HFFc6 (cell line): Measurements from ENCODE around the gene USP21. TPM values are rescaled to one million over a fixed set of nuclear protein-coding genes. Genes with fewer than 3 reads are reported as not detected.

Experiments used
- DNase-seq: peaks from one replicate; pipeline ENCODE4 v3.0.0-alpha.2; 2018
- H3K27ac Mint-ChIP-seq: 2 replicates; pipeline ENCODE4 v1.8.0; 2020; ENCODE audit warnings: mild to moderate bottlenecking, mixed read lengths
- H3K27me3 Mint-ChIP-seq: 2 replicates; pipeline ENCODE4 v1.8.0; 2021; ENCODE audit warnings: mild to moderate bottlenecking, moderate library complexity, mixed read lengths; ENCODE audit not compliant: insufficient read depth
- H3K36me3 Mint-ChIP-seq: 2 replicates; pipeline ENCODE4 v1.8.0; 2021; ENCODE audit warnings: low read depth, mixed read lengths
- H3K4me1 Mint-ChIP-seq: 2 replicates; pipeline ENCODE4 v1.8.0; 2020; ENCODE audit warnings: low read depth, mixed read lengths
- H3K4me3 Mint-ChIP-seq: 2 replicates; pipeline ENCODE4 v1.8.0; 2020; ENCODE audit warnings: mild to moderate bottlenecking, moderate library complexity, mixed read lengths
- H3K9me3 Mint-ChIP-seq: 2 replicates; pipeline ENCODE4 v1.8.0; 2020; ENCODE audit warnings: mild to moderate bottlenecking, mixed read lengths
- CTCF ChIP-seq: fragments of 200-600 bp; sonication (generic); IDR thresholded peaks from 2 replicates; pipeline ENCODE4 v1.5.0; 2021; ENCODE audit warnings: antibody characterized with exemption, mild to moderate bottlenecking
- total RNA-seq, 6 experiments: library from RNA; stranded (reverse); fragmentation: NEBNext Ultra II Directional; extraction: Animal tissue kit (Norgen Biotek cat#: 25700); gene quantifications; 2 replicates in 1 of 6; 3 replicates in 5 of 6; pipeline ENCODE4 v1.2.3, GENCODE V29; 2021

Gene USP21
- total RNA-seq, 6 experiments from 2014 or later, result 16.6 to 18.9 (median 17.2) TPM

DNA sequence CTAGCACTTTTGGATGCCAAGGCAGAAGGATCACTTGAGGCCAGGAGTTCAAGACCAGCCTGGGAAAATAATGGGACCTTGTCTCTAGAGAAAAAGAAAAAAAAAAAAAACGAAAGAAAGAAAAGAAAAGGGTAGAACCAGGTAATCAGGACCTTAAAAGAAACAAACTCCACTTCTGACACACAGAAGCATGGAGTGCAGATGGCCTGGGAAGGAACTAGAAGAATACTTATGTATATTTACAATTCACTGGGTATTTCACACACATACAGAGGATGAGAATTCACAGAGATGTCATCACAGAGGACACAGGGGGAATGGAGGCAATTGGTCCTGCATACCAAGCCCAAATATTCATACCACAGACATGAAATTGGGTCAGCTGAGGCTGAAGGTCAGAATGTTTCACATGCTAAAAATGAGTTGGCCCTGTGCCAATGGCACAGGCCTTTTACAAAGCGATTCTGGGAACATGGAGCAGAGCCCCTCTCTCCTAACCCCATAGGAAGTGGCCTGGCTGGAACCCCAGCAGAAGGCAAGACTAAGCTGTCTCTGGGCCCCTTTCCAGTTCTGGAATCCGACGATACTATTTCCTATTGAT, 13.6 kb downstream of the USP21 start:
- H3K36me3 Mint-ChIP-seq, result peaks cover 30% of the 10 kb centered on the region
- TF ChIP-seq CTCF, result no peak
- H3K27ac Mint-ChIP-seq, result peak overlapping the region; percentile 74
- H3K4me1 Mint-ChIP-seq, result peaks cover 48% of the 10 kb centered on the region
- DNase-seq, result peak; percentile 88
- H3K4me3 Mint-ChIP-seq, result peak overlapping the region; percentile 29; the same call in 1 of the 2 replicates
- H3K9me3 Mint-ChIP-seq, result no peaks in the 10 kb centered on the region; the same call in 1 of the 2 replicates
- H3K27me3 Mint-ChIP-seq, result peaks cover 3% of the 10 kb centered on the region

DNA sequence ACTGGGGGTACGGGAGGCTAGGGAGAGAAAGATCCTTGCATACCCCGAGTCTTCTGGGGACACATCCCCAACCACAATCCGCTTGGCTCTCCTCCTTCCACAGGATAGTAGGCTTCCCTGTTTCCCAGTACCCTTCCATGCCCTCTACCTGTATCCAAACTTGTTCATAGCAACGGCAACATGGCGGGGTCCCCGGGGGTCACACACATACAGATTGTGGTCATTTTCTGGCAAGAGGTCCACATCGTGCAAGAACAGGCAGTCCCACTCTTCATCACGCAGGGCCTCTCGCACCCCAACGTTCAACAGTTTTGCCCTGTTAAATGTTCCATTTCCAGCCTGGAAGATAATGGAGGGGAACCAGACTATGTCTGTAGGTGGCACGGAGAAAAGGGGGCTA, 14.4 kb downstream of the USP21 start:
- H3K9me3 Mint-ChIP-seq, result no peaks in the 10 kb centered on the region; the same call in 1 of the 2 replicates
- DNase-seq, result no peak
- H3K27ac Mint-ChIP-seq, result peak overlapping the region; percentile 74
- H3K27me3 Mint-ChIP-seq, result peaks cover 3% of the 10 kb centered on the region
- no peak overlapping the region for H3K4me3 Mint-ChIP-seq
- H3K36me3 Mint-ChIP-seq, result peaks cover 30% of the 10 kb centered on the region
- TF ChIP-seq CTCF, result no peak
- peaks cover 47% of the 10 kb centered on the region for H3K4me1 Mint-ChIP-seq

GRCh38 chr1:161174911-161175310, 15.6 kb downstream of the USP21 start:
- peaks cover 47% of the 10 kb centered on the region for H3K4me1 Mint-ChIP-seq
- DNase-seq, result no peak
- H3K27ac Mint-ChIP-seq, result no peak overlapping the region
- H3K27me3 Mint-ChIP-seq, result peaks cover 3% of the 10 kb centered on the region
- H3K4me3 Mint-ChIP-seq, result no peak overlapping the region
- H3K36me3 Mint-ChIP-seq, result peaks cover 30% of the 10 kb centered on the region
- no peaks in the 10 kb centered on the region; the same call in 1 of the 2 replicates for H3K9me3 Mint-ChIP-seq
- no peak for TF ChIP-seq CTCF

DNA sequence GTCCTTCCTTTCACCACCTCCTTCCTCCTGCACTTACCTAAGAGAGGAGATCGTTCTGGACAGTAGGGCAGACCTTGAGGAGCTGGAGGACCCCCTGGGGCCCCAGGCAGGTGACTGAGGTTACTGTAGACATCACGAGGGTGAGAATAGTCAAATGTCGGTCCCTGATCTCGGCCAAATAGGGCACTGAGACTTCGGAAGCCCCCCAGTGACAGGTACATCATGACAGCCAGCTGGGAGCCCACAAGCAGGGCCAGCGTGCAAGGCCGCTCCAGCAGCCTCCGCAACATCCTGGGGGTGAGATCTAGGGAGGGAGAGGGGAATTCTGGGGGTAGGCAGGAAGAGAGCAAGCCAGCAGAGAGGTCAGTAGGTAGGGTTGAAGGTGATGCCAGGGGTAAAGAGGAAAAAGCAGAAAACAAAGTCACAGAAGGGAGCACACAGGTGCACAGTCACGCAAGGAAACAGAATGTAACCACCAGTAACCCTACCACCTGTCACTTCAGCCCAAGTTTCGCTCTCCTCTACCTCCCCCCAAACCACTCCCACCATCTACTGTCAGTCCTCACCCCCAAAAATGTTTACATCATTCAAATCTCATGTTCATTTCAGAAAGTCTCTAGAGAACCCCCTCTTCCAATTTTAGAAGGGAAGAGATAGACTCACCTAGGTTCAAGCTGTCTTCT, 16.6 kb downstream of the USP21 start:
- peak overlapping the region; percentile 99 for H3K4me3 Mint-ChIP-seq
- peaks cover 3% of the 10 kb centered on the region for H3K27me3 Mint-ChIP-seq
- H3K4me1 Mint-ChIP-seq, result peaks cover 47% of the 10 kb centered on the region
- no peak overlapping the region for H3K27ac Mint-ChIP-seq
- peaks cover 29% of the 10 kb centered on the region for H3K36me3 Mint-ChIP-seq
- TF ChIP-seq CTCF, result no peak
- H3K9me3 Mint-ChIP-seq, result no peaks in the 10 kb centered on the region; the same call in 1 of the 2 replicates
- no peak for DNase-seq

DNA sequence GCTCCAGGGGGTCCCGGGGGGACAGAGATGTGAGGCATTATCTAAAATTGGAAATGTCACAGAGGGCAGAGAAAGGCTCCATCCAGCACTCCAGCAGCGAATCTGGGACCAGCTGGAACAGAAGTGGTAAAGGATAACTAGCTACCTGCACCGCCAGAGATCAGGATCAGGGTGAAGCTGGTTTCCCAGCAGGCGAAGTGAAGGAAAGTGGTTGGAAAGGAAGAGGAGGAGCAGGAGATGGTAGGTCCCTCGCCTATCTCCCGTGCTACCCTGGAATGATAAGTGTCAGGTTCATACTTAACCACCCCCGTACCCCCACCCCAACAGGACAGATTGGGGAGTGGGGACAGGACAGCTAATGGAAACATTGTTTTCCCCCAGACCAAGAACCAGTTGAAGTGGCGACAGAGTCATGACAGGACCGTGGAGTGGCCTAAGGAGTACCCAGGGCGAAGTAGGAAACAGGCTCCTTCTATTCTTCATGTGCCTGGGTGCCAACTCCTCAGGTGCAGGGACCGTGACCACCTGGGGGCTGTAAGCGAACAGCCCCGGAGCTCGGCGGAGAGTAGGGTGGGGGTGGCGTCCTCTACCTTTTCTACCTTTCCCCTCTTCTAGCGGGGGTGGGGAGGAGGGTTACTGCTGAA, 17.3 kb downstream of the USP21 start:
- no peak for DNase-seq
- peaks cover 47% of the 10 kb centered on the region for H3K4me1 Mint-ChIP-seq
- peaks cover 26% of the 10 kb centered on the region for H3K36me3 Mint-ChIP-seq
- H3K27me3 Mint-ChIP-seq, result peaks cover 3% of the 10 kb centered on the region
- no peaks in the 10 kb centered on the region; the same call in 1 of the 2 replicates for H3K9me3 Mint-ChIP-seq
- TF ChIP-seq CTCF, result no peak
- peak overlapping the region; percentile 99 for H3K4me3 Mint-ChIP-seq
- H3K27ac Mint-ChIP-seq, result peak overlapping the region; percentile 98
